B cell (primary cell): Measurements from ENCODE around the gene MYH7B.

Experiments
- CTCF ChIP-seq: fragments of 200-600 bp; IDR thresholded peaks from one replicate; pipeline ENCODE4 v1.8.0; 2022; ENCODE audit warnings: antibody characterized with exemption, mild to moderate bottlenecking
- EZH2 ChIP-seq: IDR thresholded peaks from 2 replicates; pipeline ENCODE4 v1.6.1; 2012; ENCODE audit warnings: borderline replicate concordance, low read depth, mild to moderate bottlenecking, moderate library complexity, low read length; ENCODE audit not compliant: insufficient read depth, poor library complexity, severe bottlenecking

- TF ChIP-seq CTCF = no peak
- TF ChIP-seq EZH2 = no peak
Measured at GRCh38 chr20:34956751-34957472, 1.2 kb downstream of the MYH7B start.
